Measurements from ENCODE around the gene HEATR3.

HEATR3 gene

GRCh38 chr16:50072730-50073129, 7.0 kb downstream of the HEATR3 start:
- peaks cover 63% of the 10 kb centered on the region for H3K36me3 ChIP-seq (ENCODE audit: control insufficient read depth, low read length)
- H3K79me2 ChIP-seq (ENCODE audit: control insufficient read depth, low read length), result peaks cover 19% of the 10 kb centered on the region
- H3K27me3 ChIP-seq (ENCODE audit: control insufficient read depth, low read length), result no peaks in the 10 kb centered on the region
- no peaks in the 10 kb centered on the region for H3K9me2 ChIP-seq (replicated peaks; ENCODE audit: control insufficient read depth, low read length)
- H4K20me1 ChIP-seq (ENCODE audit: control insufficient read depth, insufficient read depth, low read depth, low read length), result peaks cover 6% of the 10 kb centered on the region; the same call in 1 of the 2 replicates
- no peak overlapping the region for H3K27ac ChIP-seq (ENCODE audit: low read depth, low read length)
- no peaks in the 10 kb centered on the region for H3F3A ChIP-seq (ENCODE audit: control insufficient read depth, insufficient read depth)
- H3K9me3 ChIP-seq (ENCODE audit: control insufficient read depth, insufficient read depth, low read length), result no peaks in the 10 kb centered on the region
- no peak overlapping the region for H3K4me3 ChIP-seq (ENCODE audit: low read length)
- peaks cover 8% of the 10 kb centered on the region for H3K4me1 ChIP-seq (ENCODE audit: control insufficient read depth, low read length)
- H3K4me2 ChIP-seq (ENCODE audit: low read length), result no peak overlapping the region
- TF ChIP-seq, protein P1, sequence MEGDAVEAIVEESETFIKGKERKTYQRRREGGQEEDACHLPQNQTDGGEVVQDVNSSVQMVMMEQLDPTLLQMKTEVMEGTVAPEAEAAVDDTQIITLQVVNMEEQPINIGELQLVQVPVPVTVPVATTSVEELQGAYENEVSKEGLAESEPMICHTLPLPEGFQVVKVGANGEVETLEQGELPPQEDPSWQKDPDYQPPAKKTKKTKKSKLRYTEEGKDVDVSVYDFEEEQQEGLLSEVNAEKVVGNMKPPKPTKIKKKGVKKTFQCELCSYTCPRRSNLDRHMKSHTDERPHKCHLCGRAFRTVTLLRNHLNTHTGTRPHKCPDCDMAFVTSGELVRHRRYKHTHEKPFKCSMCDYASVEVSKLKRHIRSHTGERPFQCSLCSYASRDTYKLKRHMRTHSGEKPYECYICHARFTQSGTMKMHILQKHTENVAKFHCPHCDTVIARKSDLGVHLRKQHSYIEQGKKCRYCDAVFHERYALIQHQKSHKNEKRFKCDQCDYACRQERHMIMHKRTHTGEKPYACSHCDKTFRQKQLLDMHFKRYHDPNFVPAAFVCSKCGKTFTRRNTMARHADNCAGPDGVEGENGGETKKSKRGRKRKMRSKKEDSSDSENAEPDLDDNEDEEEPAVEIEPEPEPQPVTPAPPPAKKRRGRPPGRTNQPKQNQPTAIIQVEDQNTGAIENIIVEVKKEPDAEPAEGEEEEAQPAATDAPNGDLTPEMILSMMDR (IDR thresholded peaks at IDR 0.05; ENCODE audit: low read depth, low read length, poor library complexity, severe bottlenecking), result no peak
- TF ChIP-seq EZH2phosphoT487 (IDR thresholded peaks at IDR 0.05; ENCODE audit: borderline replicate concordance, low read length), result no peak

GRCh38 chr16:50079397-50080140, 13.8 kb downstream of the HEATR3 start:
- no peaks in the 10 kb centered on the region for H3F3A ChIP-seq (ENCODE audit: control insufficient read depth, insufficient read depth)
- no peaks in the 10 kb centered on the region for H4K20me1 ChIP-seq (ENCODE audit: control insufficient read depth, insufficient read depth, low read depth, low read length)
- H3K27me3 ChIP-seq (ENCODE audit: control insufficient read depth, low read length), result no peaks in the 10 kb centered on the region
- H3K4me1 ChIP-seq (ENCODE audit: control insufficient read depth, low read length), result no peaks in the 10 kb centered on the region
- no peaks in the 10 kb centered on the region for H3K9me2 ChIP-seq (replicated peaks; ENCODE audit: control insufficient read depth, low read length)
- H3K36me3 ChIP-seq (ENCODE audit: control insufficient read depth, low read length), result peaks cover 50% of the 10 kb centered on the region
- no peak overlapping the region for H3K4me2 ChIP-seq (ENCODE audit: low read length)
- peaks cover 3% of the 10 kb centered on the region; the same call in 1 of the 2 replicates for H3K79me2 ChIP-seq (ENCODE audit: control insufficient read depth, low read length)
- H3K4me3 ChIP-seq (ENCODE audit: low read length), result no peak overlapping the region
- H3K27ac ChIP-seq (ENCODE audit: low read depth, low read length), result no peak overlapping the region
- H3K9me3 ChIP-seq (ENCODE audit: control insufficient read depth, insufficient read depth, low read length), result no peaks in the 10 kb centered on the region
- no peak for TF ChIP-seq EZH2phosphoT487 (IDR thresholded peaks at IDR 0.05; ENCODE audit: borderline replicate concordance, low read length)
- TF ChIP-seq, protein P1 (IDR thresholded peaks at IDR 0.05; ENCODE audit: low read depth, low read length, poor library complexity, severe bottlenecking), result no peak

- Histone ChIP-seq H4K20me1 (ENCODE audit: control insufficient read depth, insufficient read depth, low read depth, low read length) (no peaks in the 10 kb centered on the region), H3K4me2 (ENCODE audit: low read length) (no peak overlapping the region), H3K9me3 (ENCODE audit: control insufficient read depth, insufficient read depth, low read length) (no peaks in the 10 kb centered on the region), H3F3A (ENCODE audit: control insufficient read depth, insufficient read depth) (no peaks in the 10 kb centered on the region), H3K79me2 (ENCODE audit: control insufficient read depth, low read length) (peaks cover 3% of the 10 kb centered on the region; the same call in 1 of the 2 replicates), H3K27ac (ENCODE audit: low read depth, low read length) (no peak overlapping the region), H3K27me3 (ENCODE audit: control insufficient read depth, low read length) (no peaks in the 10 kb centered on the region), H3K9me2 (replicated peaks; ENCODE audit: control insufficient read depth, low read length) (no peaks in the 10 kb centered on the region), H3K4me1 (ENCODE audit: control insufficient read depth, low read length) (no peaks in the 10 kb centered on the region), H3K4me3 (ENCODE audit: low read length) (no peak overlapping the region), H3K36me3 (ENCODE audit: control insufficient read depth, low read length) (peaks cover 64% of the 10 kb centered on the region)
- TF ChIP-seq, protein P1 (IDR thresholded peaks at IDR 0.05; ENCODE audit: low read depth, low read length, poor library complexity, severe bottlenecking), result no peak
Measured at GRCh38 chr16:50081428-50082018, 15.8 kb downstream of the HEATR3 start.

All from DOHH2 (cell line).